CD4-positive, alpha-beta T cell (primary cell): ENCODE results near the gene DDX31. TPM values are rescaled to one million over a fixed set of nuclear protein-coding genes. Genes with fewer than 3 reads are reported as not detected.

Experiments
- ATAC-seq: fragments of 200-7000 bp; cut with Tn5 transposase; one replicate; pipeline ENCODE4 v1.10.0; 2022; ENCODE audit warnings: mild to moderate bottlenecking; ENCODE audit not compliant: poor library complexity
- CTCF ChIA-PET: fragments of 350-600 bp; sonication (Branson Sonifier 250); formaldehyde crosslinking; loops from one replicate; lab custom pipeline; 2021; ENCODE audit warnings: antibody characterized with exemption, inconsistent platforms; lab: Charles Lee
- POLR2A ChIA-PET: fragments of 350-600 bp; sonication (Branson Sonifier 250); formaldehyde crosslinking; loops from one replicate; lab custom pipeline; 2021; ENCODE audit warnings: antibody characterized with exemption, inconsistent platforms; lab: Charles Lee
- DNase-seq, 14 experiments: peaks; one replicate each; pipeline ENCODE4 v3.0.0-alpha.2; 2013 to 2020; ENCODE audit warnings: mixed read lengths in 2 of 14
- H3K27ac ChIP-seq, 2 donors: one replicate each; pipeline versions ENCODE4 v1.5.1 to v1.7.0; 2013; ENCODE audit warnings: low read length in 2 of 2, low read depth in 1 of 2, mild to moderate bottlenecking in 1 of 2
- H3K27me3 ChIP-seq, 2 experiments: 1 replicate in 1 of 2; 2 replicates in 1 of 2; pipeline versions ENCODE4 v1.6.1 to v1.7.0; 2013; ENCODE audit warnings: low read length in 2 of 2, control low read depth in 1 of 2, mild to moderate bottlenecking in 1 of 2, moderate library complexity in 1 of 2; ENCODE audit not compliant: insufficient read depth in 2 of 2, control insufficient read depth in 1 of 2
- H3K36me3 ChIP-seq: one replicate; pipeline ENCODE4 v1.6.1; 2013; ENCODE audit warnings: low read length, control low read depth; ENCODE audit not compliant: insufficient read depth
- H3K4me1 ChIP-seq: one replicate; pipeline ENCODE4 v1.6.1; 2013; ENCODE audit warnings: low read length, control low read depth; ENCODE audit not compliant: insufficient read depth
- H3K4me3 ChIP-seq: one replicate; pipeline ENCODE4 v1.5.1; 2013; ENCODE audit warnings: mild to moderate bottlenecking, low read length, moderate library complexity
- H3K9me3 ChIP-seq, 2 experiments: 1 replicate in 1 of 2; 2 replicates in 1 of 2; pipeline versions ENCODE4 v1.6.1 to v1.7.0; 2013; ENCODE audit warnings: low read length in 2 of 2, mild to moderate bottlenecking in 2 of 2, control low read depth in 1 of 2, moderate library complexity in 1 of 2; ENCODE audit not compliant: control insufficient read depth in 1 of 2, insufficient read depth in 1 of 2
- H3K27ac Mint-ChIP-seq: one replicate; pipeline ENCODE4 v1.8.0; 2020; ENCODE audit warnings: mixed read lengths
- H3K27me3 Mint-ChIP-seq: one replicate; pipeline ENCODE4 v1.8.0; 2021; ENCODE audit warnings: mixed read lengths
- H3K36me3 Mint-ChIP-seq: one replicate; pipeline ENCODE4 v1.8.0; 2021; ENCODE audit warnings: low read depth, mixed read lengths
- H3K4me1 Mint-ChIP-seq: one replicate; pipeline ENCODE4 v1.8.0; 2021; ENCODE audit warnings: low read depth, mixed read lengths
- H3K4me3 Mint-ChIP-seq: one replicate; pipeline ENCODE4 v1.8.0; 2020; ENCODE audit warnings: mild to moderate bottlenecking, mixed read lengths
- H3K9me3 Mint-ChIP-seq: one replicate; pipeline ENCODE4 v1.8.0; 2020; ENCODE audit warnings: mixed read lengths
- CTCF ChIP-seq: fragments of 200-600 bp; IDR thresholded peaks from one replicate; pipeline ENCODE4 v1.8.0; 2022; ENCODE audit warnings: antibody characterized with exemption, mild to moderate bottlenecking
- intact Hi-C, 2 experiments: fragments of 100-400 bp; cut with DNase I in 1 of 2; cut with micrococcal nuclease in 1 of 2; formaldehyde crosslinking; loops; one replicate each; pipeline versions ENCODE4 v1.15.1 to v1.9.0; 2023 to 2025; cut with DNase I, micrococcal nuclease
- total RNA-seq, 174 experiments: library from RNA in 2 of 174; stranded (reverse) in 2 of 174; gene quantifications; one replicate each; pipeline ENCODE4 v1.2.3 and lab custom pipeline; 2021 to 2026

The DDX31 gene
- total RNA-seq, 2 experiments from 2014 or later, result 11.0 to 11.3 TPM

DNA sequence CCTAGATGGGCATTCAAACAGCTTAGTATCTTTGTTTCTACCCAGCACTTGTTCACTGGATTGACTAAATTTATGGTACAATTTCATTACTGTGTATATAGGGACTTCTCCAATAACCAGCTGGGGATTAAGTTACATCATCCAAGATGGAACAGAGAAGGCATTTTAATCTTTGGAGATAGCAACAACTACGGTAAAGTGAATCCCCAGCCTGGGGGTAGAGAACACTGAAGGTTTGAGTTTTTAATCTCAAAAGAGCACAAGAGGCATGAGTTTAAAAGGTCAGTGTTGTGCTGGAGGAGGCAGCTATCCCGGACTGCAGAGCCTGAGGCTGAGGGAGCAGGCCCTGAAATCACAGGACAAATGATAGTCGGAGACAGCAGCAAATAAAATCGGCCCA lies 28.6 kb downstream of the DDX31 start:
- no peaks in the 10 kb centered on the region for H3K4me1 ChIP-seq
- no peaks in the 10 kb centered on the region for H3K9me3 ChIP-seq
- POLR2A ChIA-PET, result no interaction called here
- CTCF ChIA-PET, result no interaction called here
- Mint-ChIP-seq H3K27ac (no peak overlapping the region), H3K4me3 (no peak overlapping the region), H3K4me1 (no peaks in the 10 kb centered on the region), H3K27me3 (no peaks in the 10 kb centered on the region), H3K9me3 (no peaks in the 10 kb centered on the region), H3K36me3 (peaks cover 96% of the 10 kb centered on the region)
- no peak overlapping the region for H3K27ac ChIP-seq
- intact Hi-C loops, result no loop called here
- DNase-seq, result no peak
- no peaks in the 10 kb centered on the region for H3K27me3 ChIP-seq
- H3K36me3 ChIP-seq, result peaks cover 85% of the 10 kb centered on the region
- TF ChIP-seq CTCF, result no peak
- no peak overlapping the region for H3K4me3 ChIP-seq
- no peak for ATAC-seq

DNA sequence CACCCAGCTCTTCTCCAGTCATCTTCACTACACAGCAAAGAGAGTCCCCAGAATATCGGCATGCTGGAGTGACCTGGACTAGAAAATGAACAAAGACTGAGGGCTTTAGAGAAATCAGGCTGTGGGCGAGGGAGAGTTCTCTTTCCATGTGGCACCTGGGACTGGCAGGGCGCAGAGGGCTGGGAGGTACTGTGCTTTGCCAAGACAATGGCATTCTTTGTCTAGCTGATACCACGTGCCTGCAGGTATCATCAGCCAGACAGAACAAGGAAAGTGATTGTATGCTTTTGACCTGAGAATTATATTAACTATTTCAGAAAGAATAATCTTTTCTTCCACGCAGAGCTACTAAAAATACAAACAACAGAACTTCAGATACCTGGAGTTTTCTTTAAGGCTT lies 30.5 kb downstream of the DDX31 start:
- Histone ChIP-seq H3K36me3 (peaks cover 72% of the 10 kb centered on the region), H3K27ac (no peak overlapping the region), H3K27me3 (no peaks in the 10 kb centered on the region), H3K4me3 (no peak overlapping the region), H3K4me1 (no peaks in the 10 kb centered on the region), H3K9me3 (no peaks in the 10 kb centered on the region)
- H3K4me3 Mint-ChIP-seq, result no peak overlapping the region
- H3K9me3 Mint-ChIP-seq, result no peaks in the 10 kb centered on the region
- DNase-seq (no peak), ATAC-seq (no peak)
- no peak overlapping the region for H3K27ac Mint-ChIP-seq
- no peaks in the 10 kb centered on the region for H3K4me1 Mint-ChIP-seq
- CTCF ChIA-PET, result no interaction called here
- peaks cover 86% of the 10 kb centered on the region for H3K36me3 Mint-ChIP-seq
- POLR2A ChIA-PET, result no interaction called here
- no peaks in the 10 kb centered on the region for H3K27me3 Mint-ChIP-seq
- intact Hi-C loops, result no loop called here
- TF ChIP-seq CTCF, result no peak

- Mint-ChIP-seq H3K4me3 (no peak overlapping the region), H3K27ac (no peak overlapping the region), H3K4me1 (no peaks in the 10 kb centered on the region), H3K36me3 (peaks cover 84% of the 10 kb centered on the region), H3K27me3 (no peaks in the 10 kb centered on the region), H3K9me3 (no peaks in the 10 kb centered on the region)
- Histone ChIP-seq H3K27me3 (no peaks in the 10 kb centered on the region), H3K36me3 (peaks cover 63% of the 10 kb centered on the region), H3K9me3 (no peaks in the 10 kb centered on the region), H3K4me3 (no peak overlapping the region), H3K4me1 (no peaks in the 10 kb centered on the region), H3K27ac (no peak overlapping the region)
- no peak for TF ChIP-seq CTCF
- POLR2A ChIA-PET, result no interaction called here
- DNase-seq (no peak), ATAC-seq (no peak)
- intact Hi-C loops, result no loop called here
- CTCF ChIA-PET, result no interaction called here
Measured at GRCh38 chr9:132638240-132638639, 31.5 kb downstream of the DDX31 start.
